HepG2 (cell line): ENCODE data around the gene GCDH. TPM values are rescaled to one million over a fixed set of nuclear protein-coding genes. Genes with fewer than 3 reads are reported as not detected.

ENCODE experiments used
- ARHGAP35 ChIP-seq: sonication (generic); formaldehyde crosslinking; IDR thresholded peaks from 2 replicates; pipeline ENCODE4 v1.9.0; 2022; ENCODE audit warnings: mild to moderate bottlenecking, inconsistent platforms, moderate library complexity, missing genetic modification reagents, borderline replicate concordance
- BRF2 ChIP-seq: sonication (generic); formaldehyde crosslinking; IDR thresholded peaks from 2 replicates; pipeline ENCODE4 v1.8.1; 2022; ENCODE audit warnings: mild to moderate bottlenecking, missing genetic modification reagents
- ELF1 ChIP-seq: sonication (generic); formaldehyde crosslinking; IDR thresholded peaks from 2 replicates; pipeline ENCODE4 v1.4.0; 2020; ENCODE audit warnings: missing genetic modification reagents
- GATAD1 ChIP-seq: IDR thresholded peaks from 2 replicates; pipeline ENCODE4 v1.6.1; 2016; ENCODE audit warnings: missing genetic modification reagents, missing compliant biosample characterization
- LBX2 ChIP-seq: sonication (generic); formaldehyde crosslinking; IDR thresholded peaks from 2 replicates; pipeline ENCODE4 v1.5.0; 2020; ENCODE audit warnings: missing genetic modification reagents, mild to moderate bottlenecking, borderline replicate concordance
- NFYC ChIP-seq: IDR thresholded peaks from 2 replicates; pipeline ENCODE4 v1.6.1; 2016; ENCODE audit warnings: missing genetic modification reagents, missing compliant biosample characterization
- PITX1 ChIP-seq: sonication (generic); formaldehyde crosslinking; IDR thresholded peaks from 2 replicates; pipeline ENCODE4 v1.5.1; 2020; ENCODE audit warnings: mild to moderate bottlenecking, missing genetic modification reagents
- POLR2A ChIP-seq, 2 experiments: IDR thresholded peaks; 2 replicates each; pipeline ENCODE4 v1.6.1; 2011; ENCODE audit warnings: low read depth in 2 of 2, low read length in 2 of 2, mild to moderate bottlenecking in 1 of 2, moderate library complexity in 1 of 2; ENCODE audit not compliant: insufficient read depth in 1 of 2
- SP4 ChIP-seq: sonication (generic); formaldehyde crosslinking; IDR thresholded peaks from 2 replicates; pipeline ENCODE4 v1.8.1; 2023; ENCODE audit warnings: mild to moderate bottlenecking, missing genetic modification reagents
- TBL1XR1 ChIP-seq: fragments of 150-350 bp; IDR thresholded peaks from 2 replicates; pipeline ENCODE4 v1.6.1; 2014; ENCODE audit warnings: borderline replicate concordance, low read length; ENCODE audit not compliant: partially characterized antibody
- ZBTB21 ChIP-seq: sonication (generic); formaldehyde crosslinking; IDR thresholded peaks from 2 replicates; pipeline ENCODE4 v1.4.0; 2020; ENCODE audit warnings: missing genetic modification reagents
- ZMYM3 ChIP-seq: sonication (generic); formaldehyde crosslinking; IDR thresholded peaks from 2 replicates; pipeline ENCODE4 v1.5.1; 2020; ENCODE audit warnings: mild to moderate bottlenecking, missing genetic modification reagents
- ZNF362 ChIP-seq: sonication (generic); formaldehyde crosslinking; IDR thresholded peaks from 2 replicates; pipeline ENCODE4 v1.4.0; 2020; ENCODE audit warnings: missing genetic modification reagents, mild to moderate bottlenecking, borderline replicate concordance
- ZNF543 ChIP-seq: sonication (generic); formaldehyde crosslinking; IDR thresholded peaks from 2 replicates; pipeline ENCODE4 v1.4.0; 2020; ENCODE audit warnings: mild to moderate bottlenecking, missing genetic modification reagents
- ZNF780A ChIP-seq: sonication (generic); formaldehyde crosslinking; IDR thresholded peaks from 2 replicates; pipeline ENCODE4 v1.8.0; 2022; ENCODE audit warnings: mild to moderate bottlenecking, missing genetic modification reagents, moderate library complexity
- ZNF790 ChIP-seq: sonication (generic); formaldehyde crosslinking; IDR thresholded peaks from 2 replicates; pipeline ENCODE4 v1.8.0; 2022; ENCODE audit warnings: missing genetic modification reagents, mild to moderate bottlenecking, borderline replicate concordance
- polyA plus RNA-seq, 8 experiments: library from polyadenylated mRNA; depleted of rRNA in 3 of 8; stranded (reverse) in 7 of 8; unstranded in 1 of 8; fragments of >200 nt; fragmentation: Illumina TruSeq in 4 of 8; extraction: Trizol in 4 of 8; gene quantifications; 2 replicates each; pipeline versions ENCODE4 v1.2.1 to v1.2.3, GENCODE V29; 2011 to 2016; ENCODE audit warnings: low read depth in 4 of 8, missing spikeins in 1 of 8, mixed read lengths in 1 of 8; ENCODE audit not compliant: insufficient read depth in 1 of 8
- total RNA-seq, 5 experiments: library from RNA; depleted of rRNA; stranded (reverse); fragments of >200 nt; fragmentation: Illumina TruSeq; extraction: Trizol; gene quantifications; 2 replicates each; pipeline ENCODE4 v1.2.3, GENCODE V29; 2016; ENCODE audit warnings: low read depth in 1 of 5
- TF ChIP-seq, protein P1 (sequence below): sonication (generic); formaldehyde crosslinking; IDR thresholded peaks from 2 replicates; pipeline ENCODE4 v1.9.0; 2022; ENCODE audit warnings: low read depth, missing genetic modification reagents
- TF ChIP-seq, protein P2 (sequence below): sonication (generic); formaldehyde crosslinking; conservative IDR thresholded peaks from 2 replicates; pipeline ENCODE4 v1.5.0; 2020; ENCODE audit warnings: missing genetic modification reagents
- TF ChIP-seq, protein P3 (sequence below): sonication (generic); formaldehyde crosslinking; IDR thresholded peaks from 2 replicates; pipeline ENCODE4 v1.4.0; 2020; ENCODE audit warnings: missing genetic modification reagents

GCDH gene
- total and polyA plus RNA-seq, 2 of the 13 experiments (the other 11 are each of a cell fraction or from before 2014, with no cell fraction given), result 15.1 to 38.0 TPM

GRCh38 chr19:12884926-12885748 is 5.8 kb upstream of the GCDH start (continued):
- TF ChIP-seq TBL1XR1 (no peak), ELF1 (CRISPR knock-in tag) (0 out of 2 replicates have a peak, but pooled peaks have one; percentile 8), BRF2 (CRISPR knock-in tag) (0 out of 2 replicates have a peak, but pooled peaks have one; percentile 23), LBX2 (CRISPR knock-in tag) (no peak), GATAD1 (CRISPR knock-in tag) (0 out of 2 replicates have a peak, but pooled peaks have one; percentile 10), ZNF780A (CRISPR knock-in tag) (no peak), ZNF362 (no peak; the same call in 1 of the 2 replicates), ZMYM3 (CRISPR knock-in tag) (no peak), PITX1 (no peak), POLR2A (IDR thresholded peaks at IDR 0.05; ENCODE audit: insufficient read depth in 1 of 2, low read depth in 2 of 2, low read length in 2 of 2) (0 out of 4 replicates have a peak, but pooled peaks of 1 of the 2 experiments have one; percentile 30), ARHGAP35 (CRISPR knock-in tag) (no peak), ZNF543 (CRISPR knock-in tag) (no peak), ZNF790 (no peak), NFYC (CRISPR knock-in tag) (no peak), SP4 (peak; percentile 34; the same call in 1 of the 2 replicates), ZBTB21 (CRISPR knock-in tag) (no peak)
- TF ChIP-seq, protein P1, sequence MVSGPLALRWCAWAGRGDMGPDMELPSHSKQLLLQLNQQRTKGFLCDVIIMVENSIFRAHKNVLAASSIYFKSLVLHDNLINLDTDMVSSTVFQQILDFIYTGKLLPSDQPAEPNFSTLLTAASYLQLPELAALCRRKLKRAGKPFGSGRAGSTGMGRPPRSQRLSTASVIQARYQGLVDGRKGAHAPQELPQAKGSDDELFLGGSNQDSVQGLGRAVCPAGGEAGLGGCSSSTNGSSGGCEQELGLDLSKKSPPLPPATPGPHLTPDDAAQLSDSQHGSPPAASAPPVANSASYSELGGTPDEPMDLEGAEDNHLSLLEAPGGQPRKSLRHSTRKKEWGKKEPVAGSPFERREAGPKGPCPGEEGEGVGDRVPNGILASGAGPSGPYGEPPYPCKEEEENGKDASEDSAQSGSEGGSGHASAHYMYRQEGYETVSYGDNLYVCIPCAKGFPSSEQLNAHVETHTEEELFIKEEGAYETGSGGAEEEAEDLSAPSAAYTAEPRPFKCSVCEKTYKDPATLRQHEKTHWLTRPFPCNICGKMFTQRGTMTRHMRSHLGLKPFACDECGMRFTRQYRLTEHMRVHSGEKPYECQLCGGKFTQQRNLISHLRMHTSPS (CRISPR knock-in tag), result no peak
- TF ChIP-seq, protein P2, sequence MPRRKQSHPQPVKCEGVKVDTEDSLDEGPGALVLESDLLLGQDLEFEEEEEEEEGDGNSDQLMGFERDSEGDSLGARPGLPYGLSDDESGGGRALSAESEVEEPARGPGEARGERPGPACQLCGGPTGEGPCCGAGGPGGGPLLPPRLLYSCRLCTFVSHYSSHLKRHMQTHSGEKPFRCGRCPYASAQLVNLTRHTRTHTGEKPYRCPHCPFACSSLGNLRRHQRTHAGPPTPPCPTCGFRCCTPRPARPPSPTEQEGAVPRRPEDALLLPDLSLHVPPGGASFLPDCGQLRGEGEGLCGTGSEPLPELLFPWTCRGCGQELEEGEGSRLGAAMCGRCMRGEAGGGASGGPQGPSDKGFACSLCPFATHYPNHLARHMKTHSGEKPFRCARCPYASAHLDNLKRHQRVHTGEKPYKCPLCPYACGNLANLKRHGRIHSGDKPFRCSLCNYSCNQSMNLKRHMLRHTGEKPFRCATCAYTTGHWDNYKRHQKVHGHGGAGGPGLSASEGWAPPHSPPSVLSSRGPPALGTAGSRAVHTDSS (CRISPR knock-in tag), result no peak
- TF ChIP-seq, protein P3, sequence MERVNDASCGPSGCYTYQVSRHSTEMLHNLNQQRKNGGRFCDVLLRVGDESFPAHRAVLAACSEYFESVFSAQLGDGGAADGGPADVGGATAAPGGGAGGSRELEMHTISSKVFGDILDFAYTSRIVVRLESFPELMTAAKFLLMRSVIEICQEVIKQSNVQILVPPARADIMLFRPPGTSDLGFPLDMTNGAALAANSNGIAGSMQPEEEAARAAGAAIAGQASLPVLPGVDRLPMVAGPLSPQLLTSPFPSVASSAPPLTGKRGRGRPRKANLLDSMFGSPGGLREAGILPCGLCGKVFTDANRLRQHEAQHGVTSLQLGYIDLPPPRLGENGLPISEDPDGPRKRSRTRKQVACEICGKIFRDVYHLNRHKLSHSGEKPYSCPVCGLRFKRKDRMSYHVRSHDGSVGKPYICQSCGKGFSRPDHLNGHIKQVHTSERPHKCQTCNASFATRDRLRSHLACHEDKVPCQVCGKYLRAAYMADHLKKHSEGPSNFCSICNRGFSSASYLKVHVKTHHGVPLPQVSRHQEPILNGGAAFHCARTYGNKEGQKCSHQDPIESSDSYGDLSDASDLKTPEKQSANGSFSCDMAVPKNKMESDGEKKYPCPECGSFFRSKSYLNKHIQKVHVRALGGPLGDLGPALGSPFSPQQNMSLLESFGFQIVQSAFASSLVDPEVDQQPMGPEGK, result no peak
